Measurements from ENCODE around the gene NCAPG2.

Gene NCAPG2

GRCh38 chr7:158618745-158619140 is 85.9 kb downstream of the NCAPG2 start:
- no peak for TF ChIP-seq CTCF (IDR thresholded peaks at IDR 0.05)
- Histone ChIP-seq H3K9ac (no peak overlapping the region), H3K4me2 (ENCODE audit: low read length) (no peak overlapping the region), H2AFZ (no peak overlapping the region), H3K79me2 (no peaks in the 10 kb centered on the region), H3K4me3 (ENCODE audit: low read depth, low read length) (no peak overlapping the region), H3K27ac (no peak overlapping the region), H3K36me3 (ENCODE audit: control insufficient read depth, insufficient read depth, low read length) (no peaks in the 10 kb centered on the region), H3K27me3 (ENCODE audit: control insufficient read depth, insufficient read depth, low read length) (no peaks in the 10 kb centered on the region), H3K9me3 (ENCODE audit: control insufficient read depth, low read length) (no peaks in the 10 kb centered on the region), H3K4me1 (no peaks in the 10 kb centered on the region)

- no peak for TF ChIP-seq CTCF (IDR thresholded peaks at IDR 0.05)
- no peak overlapping the region for H3K4me2 ChIP-seq (ENCODE audit: low read length)
- no peaks in the 10 kb centered on the region for H3K4me1 ChIP-seq
- H3K27ac ChIP-seq: no peak overlapping the region
- H2AFZ ChIP-seq: no peak overlapping the region
- no peaks in the 10 kb centered on the region for H3K27me3 ChIP-seq (ENCODE audit: control insufficient read depth, insufficient read depth, low read length)
- H3K9me3 ChIP-seq (ENCODE audit: control insufficient read depth, low read length): no peaks in the 10 kb centered on the region
- H3K9ac ChIP-seq: no peak overlapping the region
- H3K4me3 ChIP-seq (ENCODE audit: low read depth, low read length): no peak overlapping the region
- no peaks in the 10 kb centered on the region for H3K79me2 ChIP-seq
- no peaks in the 10 kb centered on the region for H3K36me3 ChIP-seq (ENCODE audit: control insufficient read depth, insufficient read depth, low read length)
These were observed 86.9 kb downstream of the NCAPG2 start for GRCh38 chr7:158617737-158618128.

- Histone ChIP-seq H3K27ac (no peak overlapping the region), H3K4me2 (ENCODE audit: low read length) (no peak overlapping the region), H3K27me3 (ENCODE audit: control insufficient read depth, insufficient read depth, low read length) (no peaks in the 10 kb centered on the region), H3K9ac (no peak overlapping the region), H3K9me3 (ENCODE audit: control insufficient read depth, low read length) (no peaks in the 10 kb centered on the region), H3K4me3 (ENCODE audit: low read depth, low read length) (no peak overlapping the region), H3K36me3 (ENCODE audit: control insufficient read depth, insufficient read depth, low read length) (no peaks in the 10 kb centered on the region), H3K79me2 (no peaks in the 10 kb centered on the region), H3K4me1 (no peaks in the 10 kb centered on the region), H2AFZ (no peak overlapping the region)
- TF ChIP-seq CTCF (IDR thresholded peaks at IDR 0.05): no peak
These were observed 88.6 kb downstream of the NCAPG2 start for GRCh38 chr7:158616050-158616449.

- Histone ChIP-seq H3K79me2 (no peaks in the 10 kb centered on the region), H3K36me3 (ENCODE audit: control insufficient read depth, insufficient read depth, low read length) (no peaks in the 10 kb centered on the region), H3K4me2 (ENCODE audit: low read length) (no peak overlapping the region), H3K4me1 (no peaks in the 10 kb centered on the region), H3K27ac (no peak overlapping the region), H3K27me3 (ENCODE audit: control insufficient read depth, insufficient read depth, low read length) (no peaks in the 10 kb centered on the region), H2AFZ (no peak overlapping the region), H3K9ac (no peak overlapping the region), H3K9me3 (ENCODE audit: control insufficient read depth, low read length) (no peaks in the 10 kb centered on the region), H3K4me3 (ENCODE audit: low read depth, low read length) (no peak overlapping the region)
- no peak for TF ChIP-seq CTCF (IDR thresholded peaks at IDR 0.05)
These were observed 89.9 kb downstream of the NCAPG2 start for GRCh38 chr7:158614700-158615099.

GRCh38 chr7:158613481-158613880 is 91.1 kb downstream of the NCAPG2 start:
- Histone ChIP-seq H3K27ac (no peak overlapping the region), H3K4me2 (ENCODE audit: low read length) (no peak overlapping the region), H3K79me2 (no peaks in the 10 kb centered on the region), H3K36me3 (ENCODE audit: control insufficient read depth, insufficient read depth, low read length) (no peaks in the 10 kb centered on the region), H3K9ac (no peak overlapping the region), H3K4me1 (no peaks in the 10 kb centered on the region), H3K9me3 (ENCODE audit: control insufficient read depth, low read length) (no peaks in the 10 kb centered on the region), H2AFZ (no peak overlapping the region), H3K27me3 (ENCODE audit: control insufficient read depth, insufficient read depth, low read length) (no peaks in the 10 kb centered on the region), H3K4me3 (ENCODE audit: low read depth, low read length) (no peak overlapping the region)
- TF ChIP-seq CTCF (IDR thresholded peaks at IDR 0.05): no peak
